Vagina (tissue), 2 donors: ENCODE results near the gene ACTR1A.

Experiments
- CTCF ChIP-seq, 3 experiments: fragments of 450-650 bp in 2 of 3; fragments of 200-600 bp in 1 of 3; sonication (generic) in 1 of 3; IDR thresholded peaks; one replicate each; pipeline ENCODE4 v1.5.1; 2017 to 2019; ENCODE audit warnings: antibody characterized with exemption in 3 of 3, mild to moderate bottlenecking in 2 of 3, moderate library complexity in 2 of 3
- POLR2AphosphoS5 ChIP-seq, 2 donors: sonication (generic); formaldehyde crosslinking; IDR thresholded peaks; one replicate each; pipeline ENCODE4 v1.9.0; 2017; ENCODE audit warnings: antibody characterized with exemption in 2 of 2, mild to moderate bottlenecking in 2 of 2, low read depth in 1 of 2; ENCODE audit not compliant: insufficient read depth in 1 of 2

- TF ChIP-seq POLR2AphosphoS5 (IDR thresholded peaks at IDR 0.05; ENCODE audit: insufficient read depth in 1 of 2, low read depth in 1 of 2) (no peak), CTCF (IDR thresholded peaks at IDR 0.05) (no peak)
These were observed 15.0 kb upstream of the ACTR1A start for GRCh38 chr10:102517553-102517952.
